ENCODE data around the gene FOXP1.

Gene FOXP1

DNA sequence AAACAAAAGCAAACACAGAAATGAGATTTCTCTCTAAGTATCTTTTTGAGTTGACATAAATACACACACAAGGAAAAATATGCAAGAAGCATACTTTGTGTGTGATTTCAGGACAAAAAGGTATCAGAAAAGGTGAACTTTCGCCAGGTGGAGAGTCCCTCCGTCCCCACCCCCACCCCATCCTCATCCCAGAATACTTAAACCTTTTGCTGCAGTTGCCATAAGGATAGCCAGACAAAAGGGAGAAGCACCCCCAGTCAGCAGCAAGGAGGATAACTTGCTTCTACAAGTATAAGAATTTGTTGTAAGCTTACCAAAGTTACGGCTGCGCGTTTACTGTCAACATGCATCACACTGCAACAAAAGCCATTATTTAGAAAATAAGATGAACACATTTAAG, 10.3 kb downstream of the FOXP1 start:
- TF ChIP-seq CTCF (IDR thresholded peaks at IDR 0.05; ENCODE audit: extremely low read depth, insufficient read depth, missing control alignments): no peak
- in situ Hi-C loops (cut with MboI; ENCODE audit: low pct_unique_long_range_greater_than_20kb, low sequenced_read_pairs, unreplicated experiment): no loop called here
- DNase-seq (ENCODE audit: low spot score): no peak

GRCh38 chr3:71570546-71570945, 13.0 kb downstream of the FOXP1 start:
- DNase-seq (ENCODE audit: low spot score): no peak
- in situ Hi-C loops (cut with MboI; ENCODE audit: low pct_unique_long_range_greater_than_20kb, low sequenced_read_pairs, unreplicated experiment): no loop called here
- TF ChIP-seq CTCF (IDR thresholded peaks at IDR 0.05; ENCODE audit: extremely low read depth, insufficient read depth, missing control alignments): no peak

- in situ Hi-C loops (cut with MboI; ENCODE audit: low pct_unique_long_range_greater_than_20kb, low sequenced_read_pairs, unreplicated experiment): no loop called here
- DNase-seq (ENCODE audit: low spot score): no peak
- TF ChIP-seq CTCF (IDR thresholded peaks at IDR 0.05; ENCODE audit: extremely low read depth, insufficient read depth, missing control alignments): no peak
Measured at GRCh38 chr3:71568207-71568606, 15.3 kb downstream of the FOXP1 start.

- no peak for DNase-seq (ENCODE audit: low spot score)
- no peak for TF ChIP-seq CTCF (IDR thresholded peaks at IDR 0.05; ENCODE audit: extremely low read depth, insufficient read depth, missing control alignments)
- in situ Hi-C loops (cut with MboI; ENCODE audit: low pct_unique_long_range_greater_than_20kb, low sequenced_read_pairs, unreplicated experiment): no loop called here
Measured at GRCh38 chr3:71566776-71567175, 16.8 kb downstream of the FOXP1 start.

- in situ Hi-C loops (cut with MboI; ENCODE audit: low pct_unique_long_range_greater_than_20kb, low sequenced_read_pairs, unreplicated experiment): no loop called here
- DNase-seq (ENCODE audit: low spot score): no peak
- no peak for TF ChIP-seq CTCF (IDR thresholded peaks at IDR 0.05; ENCODE audit: extremely low read depth, insufficient read depth, missing control alignments)
Measured at GRCh38 chr3:71565976-71566375, 17.6 kb downstream of the FOXP1 start.

DNA sequence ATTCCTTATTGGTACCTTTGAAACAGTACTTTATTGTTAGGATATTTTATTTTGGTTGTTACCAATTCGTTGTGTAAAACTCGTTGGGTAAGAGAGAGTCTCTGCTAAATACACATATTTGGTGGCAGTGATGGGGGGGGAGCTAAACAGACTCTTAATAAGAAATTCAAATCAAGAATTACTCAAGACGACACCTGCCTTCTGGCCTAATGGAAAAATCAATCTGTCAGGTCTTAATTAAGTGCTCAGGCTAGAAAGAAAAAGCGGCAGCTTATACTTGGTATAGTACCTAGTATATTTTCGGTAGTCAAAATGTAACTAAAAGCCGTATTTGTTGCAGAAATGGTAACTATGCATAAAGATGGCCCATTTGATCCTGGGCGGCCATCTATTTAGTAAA, 18.2 kb downstream of the FOXP1 start:
- TF ChIP-seq CTCF (IDR thresholded peaks at IDR 0.05; ENCODE audit: extremely low read depth, insufficient read depth, missing control alignments): no peak
- no peak for DNase-seq (ENCODE audit: low spot score)
- in situ Hi-C loops (cut with MboI; ENCODE audit: low pct_unique_long_range_greater_than_20kb, low sequenced_read_pairs, unreplicated experiment): no loop called here

DNA sequence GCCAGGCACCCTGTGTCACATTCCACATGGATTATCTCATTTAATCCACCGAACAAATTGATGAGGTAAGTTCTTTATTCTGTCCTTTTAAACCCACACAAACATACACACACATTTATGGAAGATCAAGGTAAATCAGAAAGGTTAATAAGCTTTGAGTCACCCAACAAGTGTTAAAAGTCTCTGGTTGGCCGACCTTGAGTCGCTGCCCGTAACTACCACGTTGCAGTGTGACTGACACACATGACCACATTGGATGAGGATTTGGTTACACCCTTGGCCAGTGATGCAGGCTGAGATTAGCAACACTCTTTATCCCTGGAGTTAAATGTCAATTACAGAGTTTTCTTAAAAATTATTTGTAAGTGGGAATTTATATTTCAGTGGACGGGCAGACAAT, 19.2 kb downstream of the FOXP1 start:
- in situ Hi-C loops (cut with MboI; ENCODE audit: low pct_unique_long_range_greater_than_20kb, low sequenced_read_pairs, unreplicated experiment): no loop called here
- TF ChIP-seq CTCF (IDR thresholded peaks at IDR 0.05; ENCODE audit: extremely low read depth, insufficient read depth, missing control alignments): no peak
- no peak for DNase-seq (ENCODE audit: low spot score)

All from GM13977 (cell line).